ENCODE measurements around the gene NBAS.

GRCh38 chr2:15595936-15596335 lies 34.8 kb upstream of the NBAS start:
- TF ChIP-seq EZH2 (IDR thresholded peaks at IDR 0.05; ENCODE audit: borderline replicate concordance, insufficient read depth, low read length, poor library complexity, severe bottlenecking) = no peak
- TF ChIP-seq CTCF (IDR thresholded peaks at IDR 0.05; ENCODE audit: poor library complexity, severe bottlenecking) = no peak
- no peak for TF ChIP-seq POLR2AphosphoS5 (IDR thresholded peaks at IDR 0.05)
- TF ChIP-seq RAD21 (conservative IDR thresholded peaks at IDR 0.05) = no peak
- no peak for TF ChIP-seq SMC3 (conservative IDR thresholded peaks at IDR 0.05; ENCODE audit: poor library complexity)
- no peak for TF ChIP-seq EP300 (conservative IDR thresholded peaks at IDR 0.05; ENCODE audit: poor library complexity, severe bottlenecking)

All from neural cell (in vitro differentiated cells).